ENCODE results near the gene SLC24A4.

GRCh38 chr14:92325835-92326234, 2.9 kb downstream of the SLC24A4 start:
- TF ChIP-seq, protein P1, sequence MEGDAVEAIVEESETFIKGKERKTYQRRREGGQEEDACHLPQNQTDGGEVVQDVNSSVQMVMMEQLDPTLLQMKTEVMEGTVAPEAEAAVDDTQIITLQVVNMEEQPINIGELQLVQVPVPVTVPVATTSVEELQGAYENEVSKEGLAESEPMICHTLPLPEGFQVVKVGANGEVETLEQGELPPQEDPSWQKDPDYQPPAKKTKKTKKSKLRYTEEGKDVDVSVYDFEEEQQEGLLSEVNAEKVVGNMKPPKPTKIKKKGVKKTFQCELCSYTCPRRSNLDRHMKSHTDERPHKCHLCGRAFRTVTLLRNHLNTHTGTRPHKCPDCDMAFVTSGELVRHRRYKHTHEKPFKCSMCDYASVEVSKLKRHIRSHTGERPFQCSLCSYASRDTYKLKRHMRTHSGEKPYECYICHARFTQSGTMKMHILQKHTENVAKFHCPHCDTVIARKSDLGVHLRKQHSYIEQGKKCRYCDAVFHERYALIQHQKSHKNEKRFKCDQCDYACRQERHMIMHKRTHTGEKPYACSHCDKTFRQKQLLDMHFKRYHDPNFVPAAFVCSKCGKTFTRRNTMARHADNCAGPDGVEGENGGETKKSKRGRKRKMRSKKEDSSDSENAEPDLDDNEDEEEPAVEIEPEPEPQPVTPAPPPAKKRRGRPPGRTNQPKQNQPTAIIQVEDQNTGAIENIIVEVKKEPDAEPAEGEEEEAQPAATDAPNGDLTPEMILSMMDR (IDR thresholded peaks at IDR 0.05): no peak
- no peak for TF ChIP-seq POLR2A (IDR thresholded peaks at IDR 0.05)
